HepG2 (cell line): ENCODE results near the gene ABCA3. TPM values are rescaled to one million over a fixed set of nuclear protein-coding genes. Genes with fewer than 3 reads are reported as not detected.
A peak's percentile ranks its signal among the peaks of the same experiment; 100 is the strongest.

ENCODE experiments used
- ASH2L ChIP-seq: fragments of 300-600, 200-600 bp; sonication (generic); IDR thresholded peaks from 2 replicates; pipeline ENCODE4 v1.7.0; 2017; ENCODE audit warnings: low read depth, mild to moderate bottlenecking, moderate library complexity, mixed read lengths, low read length; ENCODE audit not compliant: insufficient read length
- FIP1L1 ChIP-seq: fragments of 200-400 bp; formaldehyde crosslinking; IDR thresholded peaks from 2 replicates; pipeline ENCODE4 v1.6.1; 2018; ENCODE audit warnings: low read depth, mild to moderate bottlenecking, low read length, moderate library complexity, borderline replicate concordance; ENCODE audit not compliant: insufficient read depth
- KLF12 ChIP-seq: sonication (generic); formaldehyde crosslinking; IDR thresholded peaks from 2 replicates; pipeline ENCODE4 v1.4.0; 2020; ENCODE audit warnings: missing genetic modification reagents, borderline replicate concordance
- MXI1 ChIP-seq: IDR thresholded peaks from 3 replicates; pipeline ENCODE4 v1.6.1; 2012; ENCODE audit warnings: low read depth, low read length, inconsistent platforms, borderline replicate concordance
- NFIB ChIP-seq: sonication (generic); formaldehyde crosslinking; IDR thresholded peaks from 2 replicates; pipeline ENCODE4 v1.9.0; 2021; ENCODE audit warnings: missing genetic modification reagents, mild to moderate bottlenecking, borderline replicate concordance
- PCBP2 ChIP-seq: fragments of 200-400 bp; formaldehyde crosslinking; optimal IDR thresholded peaks from 2 replicates; pipeline ENCODE3; 2018; ENCODE audit warnings: low read length, low read depth; ENCODE audit not compliant: poor library complexity, severe bottlenecking
- PHB2 ChIP-seq: fragments of 450-650 bp; IDR thresholded peaks from 2 replicates; pipeline ENCODE4 v1.6.1; 2018; ENCODE audit not compliant: partially characterized antibody
- PREB ChIP-seq: sonication (generic); formaldehyde crosslinking; IDR thresholded peaks from 2 replicates; pipeline ENCODE4 v1.4.0; 2020; ENCODE audit warnings: missing genetic modification reagents
- SMAD3 ChIP-seq: sonication (generic); formaldehyde crosslinking; IDR thresholded peaks from 2 replicates; pipeline ENCODE4 v1.4.0; 2020; ENCODE audit warnings: missing genetic modification reagents
- SP140L ChIP-seq: sonication (generic); formaldehyde crosslinking; IDR thresholded peaks from 2 replicates; pipeline ENCODE4 v1.4.0; 2020; ENCODE audit warnings: missing genetic modification reagents, borderline replicate concordance
- SSRP1 ChIP-seq: IDR thresholded peaks from 2 replicates; pipeline ENCODE4 v1.6.1; 2016; ENCODE audit warnings: control low read depth
- TBL1XR1 ChIP-seq: fragments of 150-350 bp; IDR thresholded peaks from 2 replicates; pipeline ENCODE4 v1.6.1; 2014; ENCODE audit warnings: borderline replicate concordance, low read length; ENCODE audit not compliant: partially characterized antibody
- TGIF2 ChIP-seq: IDR thresholded peaks from 2 replicates; pipeline ENCODE4 v1.6.1; 2016; ENCODE audit warnings: control low read depth, missing compliant biosample characterization
- TOE1 ChIP-seq: sonication (generic); formaldehyde crosslinking; IDR thresholded peaks from 2 replicates; pipeline ENCODE4 v1.4.0; 2020; ENCODE audit warnings: mild to moderate bottlenecking, missing genetic modification reagents
- ZFP37 ChIP-seq: sonication (generic); formaldehyde crosslinking; IDR thresholded peaks from 2 replicates; pipeline ENCODE4 v1.4.0; 2020; ENCODE audit warnings: missing genetic modification reagents, borderline replicate concordance
- ZNF597 ChIP-seq: sonication (generic); formaldehyde crosslinking; IDR thresholded peaks from 2 replicates; pipeline ENCODE4 v1.5.0; 2020; ENCODE audit warnings: missing genetic modification reagents
- ZNF652 ChIP-seq: IDR thresholded peaks from 2 replicates; pipeline ENCODE4 v1.6.1; 2016; ENCODE audit warnings: low read depth, borderline replicate concordance
- ZNF770 ChIP-seq: sonication (generic); formaldehyde crosslinking; IDR thresholded peaks from 2 replicates; pipeline ENCODE4 v1.5.0; 2020; ENCODE audit warnings: mild to moderate bottlenecking, missing genetic modification reagents
- ZNF788 ChIP-seq: sonication (generic); formaldehyde crosslinking; IDR thresholded peaks from 2 replicates; pipeline ENCODE4 v1.5.0; 2020; ENCODE audit warnings: mild to moderate bottlenecking, missing genetic modification reagents, borderline replicate concordance
- polyA plus RNA-seq, 8 experiments: library from polyadenylated mRNA; depleted of rRNA in 3 of 8; stranded (reverse) in 7 of 8; unstranded in 1 of 8; fragments of >200 nt; fragmentation: Illumina TruSeq in 4 of 8; extraction: Trizol in 4 of 8; gene quantifications; 2 replicates each; pipeline versions ENCODE4 v1.2.1 to v1.2.3, GENCODE V29; 2011 to 2016; ENCODE audit warnings: low read depth in 4 of 8, missing spikeins in 1 of 8, mixed read lengths in 1 of 8; ENCODE audit not compliant: insufficient read depth in 1 of 8
- total RNA-seq, 5 experiments: library from RNA; depleted of rRNA; stranded (reverse); fragments of >200 nt; fragmentation: Illumina TruSeq; extraction: Trizol; gene quantifications; 2 replicates each; pipeline ENCODE4 v1.2.3, GENCODE V29; 2016; ENCODE audit warnings: low read depth in 1 of 5
- TF ChIP-seq, protein P1 (sequence below): sonication (generic); formaldehyde crosslinking; IDR thresholded peaks from 2 replicates; pipeline ENCODE4; 2020; ENCODE audit warnings: missing genetic modification reagents, mild to moderate bottlenecking, borderline replicate concordance
- TF ChIP-seq, protein P2 (sequence below): sonication (generic); formaldehyde crosslinking; IDR thresholded peaks from 2 replicates; pipeline ENCODE4 v1.5.0; 2020; ENCODE audit warnings: mild to moderate bottlenecking, low read depth, missing genetic modification reagents, borderline replicate concordance

Gene ABCA3
- total and polyA plus RNA-seq, 2 of the 13 experiments (the other 11 are each of a cell fraction or from before 2014, with no cell fraction given): 0.60 to 1.5 TPM

GRCh38 chr16:2340564-2341455 lies at the start of gene ABCA3 (continued):
- TF ChIP-seq TGIF2 (CRISPR knock-in tag) (peak; percentile 97), SSRP1 (no peak), PCBP2 (no peak), ZNF770 (peak; percentile 77; the same call in 1 of the 2 replicates), SMAD3 (peak; percentile 86; the same call in 1 of the 2 replicates), MXI1 (peak; percentile 95; the same call in 2 of the 3 replicates), TOE1 (CRISPR knock-in tag) (peak; percentile 96), FIP1L1 (no peak), PREB (CRISPR knock-in tag) (peak; percentile 95), TBL1XR1 (no peak), KLF12 (CRISPR knock-in tag) (peak; percentile 90), ASH2L (no peak), ZNF652 (CRISPR knock-in tag) (no peak), PHB2 (no peak), NFIB (CRISPR knock-in tag) (no peak), ZNF597 (no peak), ZFP37 (CRISPR knock-in tag) (peak; percentile 98), ZNF788 (peak; percentile 93; the same call in 1 of the 2 replicates), SP140L (CRISPR knock-in tag) (peak; percentile 86; the same call in 1 of the 2 replicates)
- TF ChIP-seq, protein P1, sequence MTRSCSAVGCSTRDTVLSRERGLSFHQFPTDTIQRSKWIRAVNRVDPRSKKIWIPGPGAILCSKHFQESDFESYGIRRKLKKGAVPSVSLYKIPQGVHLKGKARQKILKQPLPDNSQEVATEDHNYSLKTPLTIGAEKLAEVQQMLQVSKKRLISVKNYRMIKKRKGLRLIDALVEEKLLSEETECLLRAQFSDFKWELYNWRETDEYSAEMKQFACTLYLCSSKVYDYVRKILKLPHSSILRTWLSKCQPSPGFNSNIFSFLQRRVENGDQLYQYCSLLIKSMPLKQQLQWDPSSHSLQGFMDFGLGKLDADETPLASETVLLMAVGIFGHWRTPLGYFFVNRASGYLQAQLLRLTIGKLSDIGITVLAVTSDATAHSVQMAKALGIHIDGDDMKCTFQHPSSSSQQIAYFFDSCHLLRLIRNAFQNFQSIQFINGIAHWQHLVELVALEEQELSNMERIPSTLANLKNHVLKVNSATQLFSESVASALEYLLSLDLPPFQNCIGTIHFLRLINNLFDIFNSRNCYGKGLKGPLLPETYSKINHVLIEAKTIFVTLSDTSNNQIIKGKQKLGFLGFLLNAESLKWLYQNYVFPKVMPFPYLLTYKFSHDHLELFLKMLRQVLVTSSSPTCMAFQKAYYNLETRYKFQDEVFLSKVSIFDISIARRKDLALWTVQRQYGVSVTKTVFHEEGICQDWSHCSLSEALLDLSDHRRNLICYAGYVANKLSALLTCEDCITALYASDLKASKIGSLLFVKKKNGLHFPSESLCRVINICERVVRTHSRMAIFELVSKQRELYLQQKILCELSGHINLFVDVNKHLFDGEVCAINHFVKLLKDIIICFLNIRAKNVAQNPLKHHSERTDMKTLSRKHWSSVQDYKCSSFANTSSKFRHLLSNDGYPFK (CRISPR knock-in tag): peak; percentile 85; the same call in 1 of the 2 replicates
- TF ChIP-seq, protein P2, sequence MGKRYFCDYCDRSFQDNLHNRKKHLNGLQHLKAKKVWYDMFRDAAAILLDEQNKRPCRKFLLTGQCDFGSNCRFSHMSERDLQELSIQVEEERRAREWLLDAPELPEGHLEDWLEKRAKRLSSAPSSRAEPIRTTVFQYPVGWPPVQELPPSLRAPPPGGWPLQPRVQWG (CRISPR knock-in tag): no peak
